RCC 7860 (cell line): ENCODE measurements around the gene EPS8.

ENCODE experiments used
- DNase-seq: peaks from one replicate; pipeline ENCODE4 v3.0.0-alpha.2; 2015; ENCODE audit warnings: low spot score
- FAIRE-seq: peaks from 2 replicates; lab custom pipeline; 2012; peaks lifted over from hg19 to GRCh38; lab: Jason Lieb, UNC

The EPS8 gene

GRCh38 chr12:15698377-15698871 is 90.8 kb downstream of the EPS8 start:
- no peak for FAIRE-seq
- DNase-seq, result no peak

- DNase-seq (no peak), FAIRE-seq (no peak)
Observed at GRCh38 chr12:15697201-15697600, 92.0 kb downstream of the EPS8 start.

GRCh38 chr12:15693228-15693911 is 95.8 kb downstream of the EPS8 start:
- DNase-seq (no peak), FAIRE-seq (no peak)

- no peak for FAIRE-seq
Observed at GRCh38 chr12:15691388-15691787, 97.8 kb downstream of the EPS8 start.

GRCh38 chr12:15690320-15690719 is 98.9 kb downstream of the EPS8 start:
- no peak for DNase-seq
- no peak for FAIRE-seq

More at GRCh38 chr12:15691388-15691787, 97.8 kb downstream of the EPS8 start:
- DNase-seq, result no peak

GRCh38 chr12:15689751-15690191 is 99.4 kb downstream of the EPS8 start:
- DNase-seq (peak; percentile 24), FAIRE-seq (peak; percentile 56)

DNA sequence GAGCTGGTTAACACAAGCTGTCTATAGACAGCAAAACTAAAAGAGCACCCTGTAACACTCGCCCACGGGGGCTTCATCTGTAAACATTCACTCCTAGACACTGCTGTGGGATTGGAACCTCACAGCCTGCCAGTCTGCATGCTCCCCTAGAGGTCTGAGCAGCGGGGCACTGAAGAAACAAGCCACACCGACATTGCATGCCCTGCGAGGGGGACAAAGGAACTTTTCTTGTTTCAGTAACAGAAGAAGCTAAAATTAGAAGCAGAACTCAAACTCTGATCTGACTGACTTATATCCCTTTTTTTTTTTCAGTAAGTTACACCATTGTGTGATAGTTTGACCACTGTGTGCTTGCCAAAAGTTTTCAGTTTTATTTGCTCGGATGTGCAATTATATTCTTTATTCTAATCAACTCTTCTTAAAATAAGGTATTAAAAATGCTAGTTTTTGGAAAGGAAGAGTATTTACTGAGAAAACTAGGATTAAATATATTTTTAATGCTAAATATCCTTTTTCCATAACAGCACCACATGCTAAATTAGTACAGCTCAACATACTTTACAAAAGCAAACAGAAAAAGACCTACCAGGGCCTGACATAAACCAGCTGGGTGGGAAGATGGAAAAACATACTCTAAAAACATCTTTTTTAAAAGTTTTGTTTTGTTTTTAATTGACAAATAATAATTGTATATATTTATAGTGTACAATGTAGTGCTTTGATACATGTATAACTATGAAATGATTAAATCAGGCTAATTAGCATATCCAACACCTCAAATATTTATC is 100.2 kb downstream of the EPS8 start:
- DNase-seq, result no peak
- FAIRE-seq, result no peak

- DNase-seq, result no peak
- no peak for FAIRE-seq
Observed at GRCh38 chr12:15688202-15688736, 100.9 kb downstream of the EPS8 start.

DNA sequence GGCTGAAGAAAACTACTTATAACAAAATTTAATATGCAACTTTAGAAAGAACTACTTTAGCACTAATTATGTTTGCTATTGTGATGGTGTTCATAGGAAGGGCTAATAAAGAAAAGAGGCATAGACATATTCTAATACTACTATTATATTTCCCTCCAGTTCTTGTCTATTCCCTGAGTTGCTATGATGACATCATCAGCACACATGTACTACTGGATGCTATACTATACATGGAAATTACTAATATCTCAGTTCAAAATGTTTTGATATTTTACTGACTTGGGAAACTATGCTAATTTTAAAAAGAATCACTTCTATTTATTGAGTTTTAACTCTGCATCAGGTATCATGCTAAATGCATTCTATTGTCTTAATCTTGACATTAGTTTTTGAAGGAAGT is 101.6 kb downstream of the EPS8 start:
- no peak for DNase-seq
- no peak for FAIRE-seq

- FAIRE-seq (no peak), DNase-seq (no peak)
Observed at GRCh38 chr12:15684896-15685658, 104.1 kb downstream of the EPS8 start.

DNA sequence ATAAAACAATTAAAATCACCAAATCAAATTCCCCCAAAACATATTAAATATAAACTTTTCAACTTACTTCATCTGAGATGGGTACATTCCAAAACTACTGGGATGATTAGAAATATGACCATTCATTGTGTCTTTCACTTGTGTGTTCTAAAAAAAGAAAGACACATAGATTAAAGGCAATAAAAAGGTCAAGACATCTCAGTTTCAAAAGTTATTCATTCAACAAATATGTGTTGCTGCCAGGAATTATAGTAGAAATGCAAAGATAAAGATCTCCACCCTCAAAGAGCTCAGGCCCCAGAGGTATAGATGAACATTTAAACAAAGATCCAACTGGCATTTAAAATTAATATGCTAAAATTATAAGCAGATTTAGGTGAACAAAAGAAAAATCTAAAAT is 106.4 kb downstream of the EPS8 start:
- peak; percentile 85 for FAIRE-seq
- DNase-seq, result peak; percentile 33

DNA sequence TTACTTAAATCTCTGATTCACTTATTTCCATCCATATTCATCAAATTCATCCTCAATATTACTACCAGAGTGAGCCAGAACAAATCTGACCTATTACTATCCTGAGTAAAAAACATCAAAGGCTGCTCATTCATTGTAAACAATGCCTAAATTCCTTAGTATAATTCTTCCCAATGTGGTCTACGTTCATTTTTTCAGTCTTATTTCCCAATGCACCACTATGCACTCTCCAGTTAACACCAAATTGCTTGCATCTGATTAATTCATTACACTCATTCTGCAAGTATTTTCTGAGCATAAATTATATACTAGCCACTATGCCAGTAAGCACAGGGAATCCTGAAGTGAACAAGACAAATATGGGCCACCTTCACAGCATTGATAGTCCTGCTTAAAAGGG is 110.0 kb downstream of the EPS8 start:
- DNase-seq (no peak), FAIRE-seq (no peak)

DNA sequence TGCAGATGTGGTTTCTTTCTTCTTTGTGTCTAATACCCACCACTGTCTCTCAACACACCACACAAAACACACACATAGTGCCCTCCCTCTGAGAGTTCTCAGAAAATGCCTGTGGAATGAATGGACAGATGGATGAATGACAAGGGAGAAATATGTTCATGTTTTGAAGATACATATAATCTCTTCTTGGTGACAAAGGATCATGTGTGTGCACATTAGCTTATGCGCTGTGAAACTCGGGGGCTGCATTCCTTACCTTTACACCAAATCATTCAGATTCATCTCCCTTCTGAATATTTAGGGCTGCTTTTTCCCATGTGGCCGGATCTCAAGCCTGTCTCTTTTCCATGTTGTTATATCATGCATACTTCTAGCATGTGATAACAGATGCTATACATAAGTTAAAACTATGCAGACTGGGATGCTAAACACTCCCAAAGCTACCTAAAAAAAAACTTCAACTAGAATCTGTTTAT is 111.4 kb downstream of the EPS8 start:
- DNase-seq (no peak), FAIRE-seq (no peak)

DNA sequence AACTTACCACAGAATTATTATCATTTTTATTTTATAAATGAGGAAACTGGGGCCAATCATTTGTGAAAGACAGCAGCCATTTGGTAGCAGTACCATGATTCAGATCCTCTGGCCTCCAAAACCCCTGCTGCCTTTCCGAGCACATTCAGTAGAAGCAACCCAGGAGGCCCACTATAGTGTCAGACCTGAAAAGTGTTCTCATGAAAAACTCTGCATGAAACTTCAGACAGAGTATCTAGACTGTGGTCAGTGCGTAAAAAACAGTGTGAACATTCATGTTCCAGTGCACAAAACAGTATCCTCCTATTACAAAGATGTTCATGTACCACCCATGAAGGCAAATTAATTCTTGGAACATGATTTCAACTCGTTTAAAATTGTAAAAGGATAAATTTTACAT is 112.0 kb downstream of the EPS8 start:
- DNase-seq (no peak), FAIRE-seq (no peak)

DNA sequence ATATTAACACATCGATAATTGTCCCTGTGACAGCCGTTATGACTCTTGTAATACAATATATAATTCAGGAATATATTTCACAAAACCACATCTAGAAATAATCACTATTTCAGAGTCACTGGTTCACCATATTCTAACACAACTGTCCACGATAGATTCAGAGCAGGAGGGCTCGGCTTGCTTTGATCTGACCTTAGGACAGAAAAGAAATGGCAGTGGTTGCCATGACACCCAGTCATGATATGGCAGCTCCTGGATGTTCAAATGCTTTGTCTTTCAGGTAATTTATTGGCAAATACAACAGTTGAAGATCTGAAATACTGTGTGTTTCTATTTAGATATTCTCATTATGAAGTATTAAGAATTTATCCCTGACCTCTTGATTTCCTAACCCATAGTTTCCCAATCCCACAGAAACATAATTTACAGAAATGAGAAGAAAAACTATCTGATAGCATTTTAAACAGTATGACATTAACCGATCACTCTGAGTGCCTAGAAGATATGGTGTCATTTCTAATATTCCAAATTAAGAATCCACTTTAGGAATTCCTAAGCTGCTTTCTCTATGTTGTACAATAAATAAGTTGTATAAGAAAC is 116.4 kb downstream of the EPS8 start:
- DNase-seq, result no peak
- no peak for FAIRE-seq

DNA sequence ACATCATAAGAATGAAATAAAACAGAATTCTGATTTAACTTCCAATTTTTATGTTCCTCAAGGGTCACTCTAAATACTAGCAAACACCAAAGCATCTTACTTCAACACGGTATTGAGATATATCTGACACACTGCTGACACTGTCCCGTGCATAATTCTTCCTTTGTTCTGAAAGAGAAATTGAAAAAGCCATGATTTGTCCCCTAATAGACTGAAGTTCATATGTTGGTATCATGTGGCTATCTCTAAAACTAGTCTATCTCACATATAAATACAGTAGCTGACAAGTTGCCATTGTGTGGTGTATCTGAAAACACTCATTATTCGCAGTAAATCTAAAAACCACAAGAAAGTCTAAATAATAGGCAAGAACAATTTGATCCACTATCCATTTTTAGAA is 118.4 kb downstream of the EPS8 start:
- DNase-seq, result no peak
- no peak for FAIRE-seq

- FAIRE-seq (no peak), DNase-seq (no peak)
Observed at GRCh38 chr12:15669256-15669948, 119.8 kb downstream of the EPS8 start.

- FAIRE-seq (peak; percentile 57), DNase-seq (peak; percentile 13)
Observed at GRCh38 chr12:15664491-15664890, 124.7 kb downstream of the EPS8 start.

- FAIRE-seq (no peak), DNase-seq (no peak)
Observed at GRCh38 chr12:15662983-15663659, 126.1 kb downstream of the EPS8 start.
